Stimulated activated CD4-positive, alpha-beta T cell treated with anti-CD3 and anti-CD28 coated beads, Interleukin-4, amount 100 ng/mL, for 4 hours (primary cell): ENCODE data around the gene HUS1B.
"Not testable (repeated sequence)": the region's sequence is repeated elsewhere in the genome, so short reads cannot be mapped to it uniquely, and the experiment has no call there.

Experiments
- DNase-seq, 2 experiments: peaks; one replicate each; pipeline ENCODE4 v3.0.0-alpha.2; 2020

The HUS1B gene

DNA sequence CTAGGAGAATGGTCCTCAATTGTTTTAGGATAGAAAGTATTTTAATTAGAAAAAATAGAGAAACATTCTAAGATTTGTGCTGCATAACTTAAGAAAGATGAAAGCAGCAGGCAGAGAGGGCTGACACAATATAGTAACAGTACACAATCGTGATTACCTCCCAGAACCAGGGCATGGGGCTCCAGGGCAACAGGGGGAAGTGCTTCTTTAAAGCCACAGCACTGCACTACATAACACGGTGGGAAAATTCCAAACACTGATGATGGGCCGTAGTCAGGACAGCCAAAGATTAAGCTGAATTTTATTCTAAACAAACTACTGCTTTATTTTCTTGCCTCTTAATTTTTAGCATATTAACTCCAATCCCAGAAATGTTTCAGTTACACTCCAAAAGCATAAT lies 21.6 kb upstream of the HUS1B start:
- DNase-seq, result no peak

DNA sequence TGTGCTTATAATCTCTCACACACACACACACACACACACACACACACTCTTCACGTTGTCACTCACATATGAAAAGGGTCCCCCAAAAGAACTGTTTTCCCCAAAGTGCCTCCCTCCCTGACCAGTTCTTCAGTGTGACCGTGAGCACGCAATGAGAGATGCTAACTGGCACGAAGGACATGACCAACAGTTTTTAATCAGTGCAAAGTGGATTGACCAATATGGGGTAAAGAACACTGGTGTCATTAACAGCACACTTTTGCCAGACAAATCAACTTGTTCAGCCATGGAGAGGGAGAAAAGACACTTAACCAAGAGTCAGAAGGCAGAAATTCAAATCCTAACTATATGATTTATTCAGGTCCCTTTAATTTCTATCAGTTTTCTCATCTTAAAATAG lies 21.0 kb upstream of the HUS1B start:
- DNase-seq, result no peak

DNA sequence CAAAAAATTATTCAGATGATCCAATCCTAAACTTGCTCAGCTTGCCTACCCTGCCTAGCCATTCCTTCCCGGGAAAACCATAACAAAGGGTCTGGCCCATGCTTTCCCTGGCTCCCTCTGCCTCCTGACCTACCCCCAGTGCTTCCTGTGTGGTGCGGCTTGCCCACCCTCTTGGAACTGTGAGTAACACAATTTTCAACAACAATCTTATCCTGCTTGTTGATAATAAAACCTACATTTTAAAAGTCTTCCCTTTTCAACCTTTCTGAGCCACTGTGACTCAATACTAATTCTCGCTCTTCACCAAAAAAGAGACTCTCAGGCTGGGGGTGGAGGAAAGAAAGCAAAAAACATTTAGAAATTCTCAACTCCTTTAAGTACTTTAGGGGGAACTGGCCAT lies 18.1 kb upstream of the HUS1B start:
- DNase-seq, result no peak

DNA sequence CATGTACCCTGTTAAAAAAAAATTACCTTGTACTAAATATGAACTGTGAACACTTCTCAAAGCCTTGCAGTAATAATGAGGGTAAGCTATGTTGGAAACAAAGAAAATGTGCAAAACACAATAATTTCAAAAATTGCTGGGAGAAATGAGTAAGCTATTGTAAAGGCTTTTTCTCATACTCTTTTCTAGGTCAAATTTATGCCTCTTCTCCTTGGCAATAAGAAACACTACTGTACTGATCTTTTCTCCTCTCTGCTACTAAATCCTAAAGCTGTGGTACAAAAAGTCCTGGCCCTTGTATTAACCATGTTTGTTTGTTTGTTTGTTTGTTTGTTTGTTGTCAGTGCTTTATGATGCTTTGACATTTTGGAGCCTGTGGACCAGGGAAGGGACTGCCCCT lies 17.5 kb upstream of the HUS1B start:
- DNase-seq, result no peak

DNA sequence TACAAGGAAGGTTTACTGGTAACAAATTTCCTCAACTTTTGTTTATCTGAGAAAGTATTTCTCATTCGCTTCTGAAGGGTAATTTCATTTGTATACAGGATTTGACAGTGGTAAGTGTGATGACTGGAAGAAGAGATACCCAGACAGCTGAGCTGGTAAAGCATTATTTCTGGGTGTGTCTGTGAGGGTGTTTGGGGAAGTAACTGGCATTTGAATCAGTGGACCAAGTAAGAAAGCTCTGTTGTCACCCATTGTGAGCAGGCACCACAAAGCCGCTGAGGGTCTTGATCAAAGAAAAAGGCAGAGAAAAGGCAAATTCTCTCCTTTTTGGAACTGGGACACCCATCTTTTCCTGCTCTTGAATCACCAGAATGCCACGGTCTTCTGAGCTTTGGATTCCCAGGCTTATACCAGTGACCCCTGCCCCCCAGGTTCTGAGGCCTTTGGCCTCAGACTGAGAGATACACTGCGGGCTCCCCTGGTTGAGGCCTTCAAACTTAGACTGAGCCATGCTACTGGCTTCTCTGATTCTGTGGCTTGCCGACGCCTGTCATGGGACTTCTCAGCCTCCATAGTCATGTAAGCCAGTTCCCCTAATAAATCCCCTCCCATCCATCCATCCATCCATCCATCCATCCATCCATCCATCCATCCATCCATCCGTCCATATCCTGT lies 10.5 kb upstream of the HUS1B start:
- DNase-seq, result no peak

DNA sequence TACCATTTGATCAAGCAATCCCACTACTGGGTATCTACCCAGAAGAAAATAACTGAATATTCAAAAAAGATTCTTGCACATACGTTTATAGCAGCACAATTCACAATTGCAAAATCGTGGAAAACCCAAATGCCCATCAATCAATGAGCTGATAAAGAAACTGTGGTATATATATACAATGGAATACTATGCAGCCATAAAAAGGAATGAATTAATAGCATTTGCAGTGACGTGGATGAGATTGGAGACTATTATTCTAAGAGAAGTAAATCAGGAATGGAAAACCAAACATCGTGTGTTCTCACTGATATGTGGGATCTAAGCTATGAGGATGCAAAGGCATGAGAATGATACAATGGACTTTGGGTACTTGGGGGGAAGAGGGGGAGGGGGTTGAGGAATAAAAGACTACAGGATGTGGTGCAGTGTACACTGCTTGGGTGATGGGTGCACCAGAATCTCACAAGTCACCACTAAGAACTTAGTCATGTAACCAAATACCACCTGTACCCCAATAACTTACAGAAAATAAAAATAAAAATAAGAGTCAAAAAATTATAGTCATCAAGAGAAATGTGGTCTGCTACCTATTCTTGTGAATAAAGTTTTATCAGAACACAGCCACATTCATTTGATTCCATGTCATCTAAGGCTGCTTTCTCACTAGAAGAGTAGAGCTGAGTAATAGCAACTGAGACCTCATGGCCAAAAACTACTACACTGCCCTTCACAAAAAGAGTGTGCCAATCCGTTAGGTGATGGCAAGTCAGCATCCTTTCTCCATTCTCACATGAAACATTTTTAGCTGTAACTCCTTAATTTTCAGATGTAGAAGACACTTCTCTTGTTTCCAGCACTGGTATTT lies 8.7 kb upstream of the HUS1B start:
- DNase-seq, result no peak

DNA sequence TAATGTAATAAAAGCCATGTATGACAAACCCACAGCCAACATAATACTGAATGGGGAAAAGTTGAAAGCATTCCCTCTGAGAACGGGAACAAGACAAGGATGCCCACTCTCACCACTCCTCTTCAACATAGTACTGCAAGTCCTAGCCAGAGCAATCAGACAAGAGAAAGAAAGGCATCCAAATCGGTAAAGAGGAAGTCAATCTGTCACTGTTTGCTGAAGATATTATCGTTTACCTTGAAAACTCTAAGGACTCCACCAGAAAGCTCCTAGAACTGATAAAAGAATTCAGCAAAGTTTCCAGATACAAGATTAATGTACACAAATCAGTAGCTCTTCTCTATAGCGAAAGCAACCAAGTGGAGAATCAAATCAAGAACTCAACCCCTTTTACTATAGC lies 6.9 kb upstream of the HUS1B start:
- DNase-seq, result not testable (repeated sequence)

DNA sequence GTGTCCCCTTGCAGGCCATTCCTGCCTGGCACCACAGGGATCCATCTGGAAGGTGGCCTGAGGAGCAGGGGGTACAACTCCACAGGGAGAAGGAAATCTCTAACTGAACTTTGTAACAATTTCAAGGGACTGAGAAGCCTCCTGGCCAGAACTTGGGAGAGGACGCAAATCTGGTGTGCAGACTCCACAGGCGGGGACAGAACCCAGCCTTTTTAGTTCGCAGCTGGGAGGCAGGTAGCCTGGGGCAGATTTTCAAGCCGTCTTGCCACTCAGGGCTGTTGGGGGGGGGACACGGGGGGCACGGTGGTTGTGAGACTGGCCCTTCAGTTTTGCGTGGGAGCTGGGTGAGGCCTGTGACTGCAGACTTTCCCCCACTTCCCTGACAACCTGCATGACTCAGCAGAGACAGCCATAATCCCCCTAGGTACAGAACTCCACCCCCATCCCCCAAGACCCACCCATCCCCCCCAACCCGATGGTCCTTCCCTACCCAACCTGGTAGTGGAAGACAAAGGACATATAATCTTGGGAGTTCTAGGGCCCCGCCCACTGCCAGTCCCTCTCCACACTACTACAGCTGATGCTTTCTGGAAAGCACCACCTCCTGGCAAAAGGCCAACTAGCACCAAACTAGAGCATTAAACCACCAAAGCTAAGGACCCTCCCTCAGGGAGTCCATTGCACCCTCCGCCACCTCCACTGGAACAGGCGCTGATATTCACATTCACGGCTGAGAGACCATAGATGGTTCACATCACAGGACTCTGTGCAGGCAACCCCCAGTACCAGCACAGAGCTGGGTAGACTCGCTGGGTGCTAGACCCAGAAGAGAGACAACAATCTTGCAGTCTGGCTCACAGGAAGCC lies 3.0 kb upstream of the HUS1B start:
- DNase-seq, result no peak

DNA sequence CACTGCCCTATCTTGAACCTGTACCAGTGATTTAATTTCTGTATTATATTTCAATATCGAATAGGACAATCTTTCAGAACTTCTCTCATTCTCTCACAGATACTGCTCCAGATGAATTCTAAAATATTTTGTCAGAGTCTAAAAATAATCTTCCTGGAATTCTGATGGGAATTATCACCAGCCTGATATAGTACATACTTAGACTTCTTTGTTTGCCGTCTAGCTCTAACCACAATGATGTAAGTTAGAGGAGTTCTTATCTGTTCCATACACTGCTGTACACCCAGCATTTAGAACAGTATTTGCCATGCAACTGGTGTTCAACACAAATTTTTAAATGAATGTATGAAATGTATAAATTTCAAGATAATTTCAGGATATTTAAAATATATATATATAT lies 1.3 kb upstream of the HUS1B start:
- no peak for DNase-seq

DNA sequence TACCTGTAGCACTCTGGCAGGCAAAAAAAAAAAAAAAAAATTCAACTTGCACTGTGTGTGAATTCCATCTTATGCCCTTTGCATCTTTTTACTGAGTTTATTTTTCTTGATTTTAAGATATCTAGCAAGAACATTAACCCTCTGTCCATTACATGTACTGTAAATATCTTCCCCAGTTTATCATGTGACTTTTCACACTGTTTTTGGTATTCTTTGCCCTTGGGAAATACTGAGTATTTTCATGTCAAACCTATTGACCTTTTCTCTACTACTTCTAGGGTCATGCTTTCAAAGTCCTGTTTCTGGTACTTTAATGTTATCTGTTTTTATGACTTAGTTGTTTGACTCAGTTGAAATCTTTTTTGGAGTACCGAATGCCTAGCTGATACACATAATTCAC lies 843 bp upstream of the HUS1B start:
- DNase-seq, result no peak

DNA sequence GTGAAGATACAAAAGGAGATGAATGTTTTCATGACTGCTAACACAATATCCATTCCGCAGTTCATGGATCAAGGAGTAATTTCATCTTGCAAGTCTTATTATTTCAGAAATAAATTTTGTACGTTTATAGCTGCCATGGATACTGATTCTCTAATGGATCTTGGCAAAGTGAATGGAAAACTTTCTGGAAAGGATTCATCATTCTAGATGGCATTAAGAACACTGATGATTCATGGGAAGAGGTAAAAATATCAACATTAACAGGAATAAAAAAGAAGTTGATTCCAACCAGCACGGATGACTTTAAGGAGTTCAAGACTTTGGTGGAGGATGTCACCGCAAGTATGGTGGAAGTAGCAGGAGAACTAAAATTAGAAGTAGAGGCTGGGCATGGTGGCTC lies 2.8 kb downstream of the HUS1B start:
- DNase-seq, result no peak

DNA sequence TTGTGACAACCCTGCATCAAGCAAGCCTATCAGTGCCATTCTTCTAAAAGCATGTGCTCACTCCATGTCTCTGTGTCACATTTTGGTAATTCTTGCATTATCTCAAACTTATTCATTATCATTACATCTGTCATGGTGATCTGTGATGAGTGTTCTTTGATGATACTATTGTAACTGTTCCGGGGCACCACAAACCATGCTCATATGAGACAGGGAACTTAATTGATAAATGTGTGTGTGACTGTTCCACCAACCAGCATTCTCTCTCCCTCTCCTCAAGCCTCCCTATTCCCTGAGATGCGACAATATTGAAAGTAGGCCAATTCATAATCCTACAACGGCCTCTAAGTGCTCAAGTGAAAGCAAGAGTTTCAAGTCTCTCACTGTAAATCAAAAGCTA lies 4.0 kb downstream of the HUS1B start:
- DNase-seq, result no peak

DNA sequence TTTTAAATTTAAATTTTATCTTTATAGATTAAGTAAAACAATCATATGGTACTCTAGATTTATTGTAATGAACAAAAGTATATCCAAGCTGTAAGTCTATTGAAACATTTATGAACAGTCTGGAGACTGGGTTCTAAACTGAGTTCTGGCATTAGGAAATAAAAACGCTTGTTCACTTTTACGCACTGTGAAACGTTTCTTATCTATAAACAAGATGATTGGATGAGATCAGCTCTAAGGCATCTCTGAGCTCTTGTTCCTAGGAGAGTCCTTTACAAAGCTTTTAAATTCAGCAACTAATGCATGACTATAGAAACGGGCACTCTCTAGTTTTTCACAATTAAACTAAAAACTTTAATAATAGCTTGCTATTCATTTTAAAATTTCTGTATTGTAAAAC lies 6.8 kb downstream of the HUS1B start:
- DNase-seq, result no peak

DNA sequence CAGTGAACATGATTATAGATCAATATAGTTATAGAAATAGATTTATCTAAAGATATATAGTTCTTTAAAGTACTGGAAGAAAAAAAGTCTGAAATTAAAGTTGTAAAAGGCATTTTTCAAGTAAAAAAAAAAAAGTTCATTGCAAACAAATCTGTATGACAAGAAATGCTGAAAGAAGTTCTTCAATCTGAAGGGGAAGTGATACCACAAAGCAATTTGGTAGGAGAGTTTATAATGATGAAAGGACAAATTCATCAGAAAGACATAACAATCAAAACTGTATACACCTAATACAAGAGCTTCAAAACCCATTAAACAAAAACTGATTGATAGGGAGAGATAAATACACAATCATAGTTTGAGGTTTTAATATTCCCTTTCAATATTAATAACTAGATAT lies 14.1 kb downstream of the HUS1B start:
- no peak for DNase-seq

DNA sequence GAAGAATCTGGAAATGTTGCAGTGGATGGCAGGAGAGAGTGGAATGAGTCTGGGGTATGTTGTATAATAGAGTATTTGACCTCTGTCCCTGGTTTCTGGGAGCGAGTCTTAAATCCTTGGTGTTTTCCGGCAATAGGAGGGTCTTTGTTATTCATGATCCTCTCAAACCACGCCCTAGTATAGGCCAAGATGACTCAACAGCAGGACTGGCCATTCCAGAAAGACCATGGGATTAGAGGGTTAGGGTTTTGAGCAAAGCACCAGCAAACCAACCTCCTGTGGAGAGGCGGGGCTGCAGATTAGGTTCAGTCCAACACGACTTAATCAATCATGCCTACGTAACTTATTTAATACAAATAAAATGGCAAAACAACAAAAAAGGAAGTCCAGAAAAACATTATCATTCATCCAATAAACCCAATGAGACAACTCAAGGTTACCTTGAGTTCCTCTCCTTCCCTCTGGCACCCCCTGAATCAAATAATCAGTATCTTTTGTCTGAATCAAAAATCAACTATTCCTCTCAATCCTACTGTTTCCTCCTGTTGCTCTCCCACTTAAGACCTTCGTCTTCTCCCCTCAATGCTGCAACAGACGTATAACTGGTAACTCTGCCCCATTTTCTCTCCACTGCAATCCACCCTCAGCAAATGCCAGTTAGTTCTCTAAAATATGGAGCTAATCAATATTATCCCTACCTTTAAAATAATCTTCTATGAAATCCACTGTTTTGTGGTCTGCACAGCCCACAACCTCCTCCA lies 15.5 kb downstream of the HUS1B start:
- DNase-seq, result no peak

DNA sequence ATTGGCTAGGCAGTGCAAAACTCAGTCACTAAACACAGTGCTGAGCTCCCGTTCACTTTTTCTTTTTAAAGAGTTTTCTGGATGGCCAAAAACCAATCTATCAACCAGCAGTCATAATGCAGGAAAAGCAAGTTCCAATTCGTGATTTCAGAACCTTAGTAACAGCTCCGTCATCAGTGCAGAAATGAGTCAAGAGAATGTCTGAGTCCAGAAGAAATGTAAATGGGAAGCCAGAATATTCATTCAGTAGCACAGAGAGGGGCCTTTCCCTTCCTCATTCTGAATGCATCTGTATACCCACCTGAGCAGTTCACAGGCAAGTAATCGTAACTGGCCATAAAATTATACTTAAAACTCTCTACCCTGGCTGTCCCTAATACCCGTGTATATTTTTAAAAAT lies 20.4 kb downstream of the HUS1B start:
- no peak for DNase-seq

DNA sequence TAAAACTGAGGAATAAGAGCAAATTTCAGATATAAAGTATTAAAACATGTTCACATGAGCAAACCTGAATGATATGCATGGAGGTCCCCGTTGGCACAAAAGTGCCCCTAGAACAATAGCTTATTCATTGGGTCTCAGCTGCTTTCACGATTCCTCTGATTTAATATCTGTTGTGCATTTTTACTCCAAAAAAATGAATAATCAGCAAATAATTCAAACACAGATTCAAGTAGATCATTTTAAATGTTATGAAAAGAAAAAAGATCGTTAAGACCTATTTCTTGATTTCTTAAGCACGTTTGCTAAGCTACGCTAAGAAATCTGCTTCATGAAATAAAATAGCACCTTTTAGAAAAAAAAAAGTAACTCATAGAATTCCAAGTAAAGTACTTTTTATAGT lies 21.7 kb downstream of the HUS1B start:
- DNase-seq, result no peak

DNA sequence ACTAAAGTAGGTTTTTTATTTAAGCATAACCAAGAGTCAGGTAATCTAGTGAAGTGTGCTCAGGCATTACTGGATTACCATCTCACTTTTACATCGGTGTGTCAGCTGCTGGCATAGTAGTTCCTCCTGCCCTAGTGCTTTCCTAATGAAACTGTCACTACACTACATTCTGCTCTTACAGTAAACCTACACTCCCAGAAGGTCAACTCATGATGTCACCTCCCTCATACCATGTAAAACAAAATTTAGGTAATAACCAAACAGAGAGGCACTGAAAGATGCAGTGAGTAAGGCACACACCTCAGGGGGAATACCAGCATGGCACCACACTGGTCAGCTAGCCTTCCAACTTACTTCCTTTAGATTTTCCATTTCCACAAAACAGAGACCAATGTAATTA lies 23.3 kb downstream of the HUS1B start:
- no peak for DNase-seq

DNA sequence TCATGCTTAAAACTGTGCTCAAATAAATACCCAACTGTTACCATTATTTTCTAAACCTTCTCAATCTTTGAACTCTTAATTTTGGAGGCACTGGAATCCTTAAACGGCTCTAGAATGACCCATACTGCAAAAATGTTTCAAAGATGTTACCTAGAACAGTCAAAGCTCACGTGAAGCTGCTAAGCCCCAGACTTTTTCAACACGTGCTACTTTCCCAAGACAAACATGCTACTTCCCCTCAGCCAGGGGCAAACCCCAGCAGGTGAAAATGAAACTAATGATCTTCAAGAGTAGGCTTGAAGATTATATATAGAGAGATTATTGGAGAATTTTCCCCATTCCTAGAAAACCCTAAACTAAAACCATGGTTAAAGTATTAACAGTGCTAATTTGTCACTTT lies 28.1 kb downstream of the HUS1B start:
- DNase-seq, result no peak

DNA sequence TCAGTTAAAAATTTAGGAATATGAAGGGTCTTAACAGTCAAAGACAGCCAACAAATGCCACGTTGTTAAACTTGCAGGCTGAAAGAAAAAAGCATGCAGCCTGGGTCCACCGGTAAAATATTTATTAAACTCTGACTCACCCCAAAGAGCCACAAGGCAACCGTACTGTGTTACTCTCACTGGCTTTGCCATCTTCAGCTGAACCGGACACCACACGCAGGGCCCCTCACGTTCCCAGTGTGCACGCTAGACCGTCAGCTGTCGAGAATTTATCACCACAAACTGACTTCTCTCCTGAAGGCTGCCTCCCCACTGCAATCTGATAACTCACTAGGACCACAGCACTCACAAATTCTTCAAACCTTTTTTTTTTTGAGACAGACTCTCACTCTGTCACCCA lies 30.7 kb downstream of the HUS1B start:
- no peak for DNase-seq

DNA sequence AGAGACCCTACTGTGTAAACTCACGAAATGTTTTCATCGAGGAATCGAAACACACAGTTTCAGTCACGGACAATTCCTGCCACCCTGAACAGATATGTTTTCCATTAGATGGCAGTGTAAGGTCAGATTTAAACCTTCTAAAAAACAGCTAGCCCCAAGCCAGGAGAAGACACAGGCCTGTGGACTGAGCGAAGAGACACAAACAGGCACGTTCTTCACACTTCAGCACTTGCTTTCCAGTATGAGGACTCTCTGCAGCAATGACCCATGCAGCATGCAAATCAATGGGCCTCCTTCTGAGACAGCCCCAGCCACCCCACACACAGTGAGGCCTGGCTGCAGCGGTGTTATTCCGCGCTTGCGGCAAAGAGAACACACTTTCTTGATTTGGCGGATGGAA lies 31.9 kb downstream of the HUS1B start:
- no peak for DNase-seq

DNA sequence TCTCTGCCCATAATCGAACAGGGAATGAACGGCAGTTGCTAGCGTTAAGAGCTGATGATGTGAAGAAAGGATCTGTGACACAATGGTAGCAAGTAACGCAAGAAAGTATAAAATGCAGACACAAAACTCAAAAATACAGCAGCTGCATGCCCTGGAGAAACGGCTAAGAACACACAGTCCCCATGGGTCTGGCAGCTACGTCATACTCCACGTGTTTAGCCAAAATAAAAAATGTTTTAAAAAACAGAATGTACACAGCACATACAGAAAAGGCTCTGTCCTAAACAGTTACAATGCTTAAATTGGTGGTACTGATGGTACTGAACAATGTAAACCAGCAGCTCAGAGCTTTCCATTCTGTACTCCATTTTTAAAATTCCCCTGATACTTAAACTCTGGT lies 34.4 kb downstream of the HUS1B start:
- no peak for DNase-seq

DNA sequence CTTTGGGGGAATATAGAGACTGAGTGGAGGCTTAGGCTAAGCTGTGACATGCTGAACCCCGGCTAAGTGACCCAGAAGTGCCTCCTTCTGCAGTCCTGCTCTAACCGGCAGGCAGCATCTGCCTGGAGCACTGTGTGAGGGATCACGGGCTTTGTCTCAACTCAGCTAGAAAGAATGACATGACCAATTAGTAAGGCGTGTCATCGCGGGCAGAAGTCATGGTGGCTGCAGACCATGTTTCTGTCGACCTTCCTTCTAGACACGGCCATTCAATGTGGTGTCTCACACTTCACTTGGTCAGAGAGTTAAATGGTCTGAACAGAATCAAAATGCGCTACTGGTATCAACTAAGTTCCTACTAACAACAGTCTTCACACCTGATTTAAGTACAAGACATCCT lies 35.0 kb downstream of the HUS1B start:
- DNase-seq, result no peak
